ENCODE measurements around the gene APOOL.
A peak's percentile ranks its signal among the peaks of the same experiment; 100 is the strongest.
"Not testable (repeated sequence)": the region's sequence is repeated elsewhere in the genome, so short reads cannot be mapped to it uniquely, and the experiment has no call there.

Gene APOOL, protein sequence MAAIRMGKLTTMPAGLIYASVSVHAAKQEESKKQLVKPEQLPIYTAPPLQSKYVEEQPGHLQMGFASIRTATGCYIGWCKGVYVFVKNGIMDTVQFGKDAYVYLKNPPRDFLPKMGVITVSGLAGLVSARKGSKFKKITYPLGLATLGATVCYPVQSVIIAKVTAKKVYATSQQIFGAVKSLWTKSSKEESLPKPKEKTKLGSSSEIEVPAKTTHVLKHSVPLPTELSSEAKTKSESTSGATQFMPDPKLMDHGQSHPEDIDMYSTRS

DNA sequence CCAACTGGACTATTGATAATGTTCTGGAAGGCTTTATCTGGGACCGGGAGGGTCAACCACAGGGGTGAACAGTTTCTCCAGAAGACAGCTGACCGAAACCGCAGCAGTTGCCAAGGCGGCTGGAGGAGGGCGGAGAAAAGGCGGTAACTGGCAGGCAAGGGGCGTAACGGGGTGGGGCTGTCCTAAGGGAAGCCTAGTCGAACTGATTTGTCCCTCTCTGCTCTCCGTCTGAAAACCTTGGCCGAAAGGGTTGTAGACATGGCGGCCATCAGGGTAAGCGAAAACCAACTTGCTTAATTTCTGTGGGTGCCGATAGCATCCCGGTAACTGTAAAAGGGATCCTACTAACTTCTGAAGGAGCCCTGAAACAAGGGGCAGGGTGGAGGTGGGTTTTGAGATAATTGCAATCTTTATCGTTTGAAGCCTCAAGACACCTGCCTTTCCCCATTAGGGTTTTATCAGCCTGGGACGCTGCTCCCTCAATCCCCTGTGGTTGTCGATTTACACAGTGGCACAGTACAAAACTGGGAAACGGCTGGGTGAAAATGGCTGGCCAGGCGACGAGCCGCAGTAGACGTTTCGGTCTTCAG, at the start of gene APOOL:
APOOL (plus strand) TSS at position 223 of the 590 bp plus-strand sequence; CDS start at position 259, 36 bp downstream.
- peak; percentile 62 for DNase-seq (ENCODE audit: low read depth)

DNA sequence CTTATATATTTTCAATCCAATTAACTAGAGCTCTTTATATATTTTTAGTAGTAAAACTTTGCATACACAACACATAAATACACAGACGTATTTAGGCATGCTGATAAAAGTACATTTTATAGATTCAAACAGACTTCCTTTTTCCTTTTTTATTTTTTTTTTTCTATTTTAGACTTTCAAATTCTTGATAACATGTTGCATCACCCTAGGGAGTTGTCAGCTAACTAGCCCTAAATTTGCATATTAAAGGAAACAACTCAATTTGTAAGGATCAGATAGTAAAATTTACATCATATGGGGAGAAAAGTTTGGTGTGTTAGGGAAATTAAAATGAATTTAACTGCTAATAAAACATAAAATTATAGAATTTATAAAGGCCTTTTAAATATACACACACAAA, 47.4 kb upstream of the APOOL start:
- no peak for DNase-seq (ENCODE audit: low read depth)

DNA sequence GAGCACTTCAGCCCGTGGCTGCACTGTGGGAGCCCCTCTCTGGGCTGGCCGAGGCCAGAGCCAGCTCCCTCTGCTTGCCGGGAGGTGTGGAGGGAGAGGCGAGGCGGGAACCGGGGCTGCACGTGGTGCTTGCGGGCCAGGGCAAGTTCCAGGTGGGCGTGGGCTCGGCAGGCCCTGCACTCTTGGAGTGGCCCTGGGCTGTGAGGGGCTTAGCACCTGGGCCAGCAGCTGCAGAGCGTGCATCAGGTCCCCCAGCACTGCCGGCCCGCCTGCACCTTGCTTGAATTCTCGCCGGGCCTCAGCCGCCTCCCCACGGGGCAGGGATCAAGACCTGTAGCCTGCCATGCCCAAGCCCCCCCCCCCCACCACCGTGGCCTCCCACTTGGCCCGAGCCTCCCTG, 28.9 kb upstream of the APOOL start:
- no peak for DNase-seq (ENCODE audit: low read depth)

DNA sequence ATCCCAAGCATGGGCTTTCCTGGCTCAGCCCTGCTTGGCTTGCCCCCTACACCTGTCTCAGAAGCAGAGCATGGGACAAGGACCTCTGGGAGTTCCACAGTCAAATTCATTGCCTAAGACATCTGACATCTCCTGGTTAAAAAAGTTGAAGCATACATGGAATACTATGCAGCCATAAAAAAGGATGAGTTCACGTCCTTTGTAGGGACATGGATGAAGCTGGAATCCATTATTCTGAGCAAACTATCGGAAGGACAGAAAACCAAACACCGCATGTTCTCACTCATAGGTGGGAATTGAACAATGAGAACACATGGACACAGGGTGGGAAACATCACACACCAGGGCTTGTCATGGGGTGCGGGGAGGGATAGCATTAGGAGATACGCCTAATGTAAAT, 11.9 kb upstream of the APOOL start:
- DNase-seq (ENCODE audit: low read depth), result not testable (repeated sequence)

DNA sequence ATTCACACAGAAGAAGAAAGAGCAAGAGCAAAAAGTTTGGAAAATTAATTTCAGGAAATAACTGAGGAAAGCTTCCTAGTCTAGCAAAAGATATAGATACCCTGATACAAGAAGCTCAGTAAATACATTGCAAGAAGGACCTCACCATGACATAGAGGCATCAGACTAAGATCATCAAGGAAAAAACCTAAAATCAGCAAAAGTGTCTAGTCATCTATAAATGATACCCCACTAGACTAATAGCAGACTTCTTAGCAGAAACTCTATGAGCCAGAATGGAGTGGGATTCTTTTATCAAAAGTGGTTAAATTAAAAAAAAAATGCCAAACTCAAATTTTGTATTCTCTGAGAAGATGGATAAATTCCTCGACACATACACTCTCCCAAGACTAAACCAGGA, 10.5 kb upstream of the APOOL start:
- DNase-seq (ENCODE audit: low read depth), result no peak

DNA sequence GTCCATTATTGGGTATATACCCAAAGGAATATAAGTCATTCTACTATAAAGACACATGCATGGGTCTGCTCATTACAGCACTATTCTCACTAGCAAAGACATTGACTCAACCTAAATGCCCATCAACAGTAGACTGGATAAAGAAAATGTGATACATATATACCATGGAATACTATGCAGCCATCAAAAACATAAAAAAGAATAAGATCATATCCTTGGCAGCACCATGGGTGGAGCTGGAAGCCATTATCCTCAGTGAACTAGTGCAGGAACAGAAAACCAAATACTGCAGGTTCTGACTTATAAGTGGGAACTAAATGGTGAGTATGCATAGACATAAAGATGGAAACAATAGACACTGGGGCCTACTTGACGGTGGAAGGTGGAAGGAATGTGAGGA, 2.3 kb upstream of the APOOL start:
- no peak for DNase-seq (ENCODE audit: low read depth)

DNA sequence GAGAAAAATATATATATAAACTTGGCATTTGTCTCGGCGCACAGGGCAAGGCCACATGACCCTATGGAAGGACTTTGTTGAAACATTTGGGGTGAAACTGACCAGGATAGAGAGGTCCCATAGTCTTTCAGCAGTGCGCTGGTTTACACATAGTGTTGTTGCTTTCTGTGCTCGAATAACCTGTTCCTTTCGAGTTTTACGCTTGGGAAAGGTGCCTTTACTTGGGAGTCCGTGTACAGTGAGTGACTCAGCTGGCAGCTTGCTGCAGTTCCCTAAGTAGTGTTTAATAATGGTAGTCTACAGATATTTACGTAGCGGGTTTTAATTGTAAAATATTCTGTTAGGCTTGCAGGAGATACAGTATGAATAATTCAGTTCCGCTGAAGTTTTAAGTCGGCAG, 578 bp downstream of the APOOL start:
- DNase-seq (ENCODE audit: low read depth), result no peak

DNA sequence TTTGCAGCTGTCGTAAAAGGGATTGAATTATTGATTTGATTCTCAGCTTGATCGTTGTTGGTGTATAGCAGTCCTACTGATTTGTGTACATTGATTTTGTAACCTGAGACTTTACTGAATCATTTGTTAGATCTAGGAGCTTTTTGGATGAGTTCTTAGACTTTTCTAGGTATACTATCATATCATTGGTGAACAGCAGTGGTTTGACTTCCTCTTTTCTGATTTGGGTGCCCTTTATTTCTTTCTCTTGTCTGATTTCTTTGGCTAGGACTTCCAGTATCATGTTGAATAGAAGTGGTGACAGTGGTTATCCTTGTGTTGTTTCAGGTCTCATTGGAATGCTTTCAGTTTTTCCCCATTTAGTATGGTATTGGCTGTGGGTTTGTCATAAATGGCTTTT, 8.4 kb downstream of the APOOL start:
- DNase-seq (ENCODE audit: low read depth), result no peak

DNA sequence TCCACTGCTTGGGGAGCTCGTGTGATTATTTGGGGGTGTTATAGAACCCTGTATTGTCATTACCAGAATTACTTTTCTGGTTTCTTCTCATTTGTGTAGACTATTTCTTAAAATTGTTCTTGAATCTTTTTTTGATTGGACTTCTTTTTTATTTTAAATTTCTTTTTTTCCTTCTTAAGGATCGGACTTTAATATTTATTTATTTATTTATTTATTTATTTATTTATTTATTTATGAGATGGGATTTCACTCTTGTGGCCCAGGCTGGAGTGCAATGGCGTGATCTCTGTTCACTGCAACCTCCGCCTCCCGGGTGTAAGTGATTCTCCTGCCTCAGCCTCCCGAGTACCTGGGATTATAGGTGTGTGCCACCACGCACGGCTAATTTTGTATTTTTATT, 11.7 kb downstream of the APOOL start:
- DNase-seq (ENCODE audit: low read depth), result not testable (repeated sequence)

DNA sequence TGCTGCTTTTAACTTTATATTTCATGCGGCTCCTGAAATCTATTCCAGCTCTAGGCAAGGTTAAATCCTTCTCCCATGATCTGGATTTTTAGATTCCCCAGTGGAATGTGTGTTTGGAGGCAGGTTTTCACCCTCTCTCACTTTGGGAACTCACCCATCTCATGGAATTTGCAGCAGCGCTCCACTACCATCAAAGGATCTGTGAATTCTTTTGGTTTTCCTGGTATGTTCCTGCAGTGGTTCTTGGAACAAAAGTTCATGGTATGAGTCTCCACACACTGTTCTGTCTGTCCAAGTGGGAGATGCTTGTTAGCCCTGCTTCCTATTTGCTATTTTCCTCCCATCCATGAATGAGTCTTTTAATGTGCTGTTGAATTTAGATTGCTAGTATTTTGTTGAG, 14.0 kb downstream of the APOOL start:
- DNase-seq (ENCODE audit: low read depth), result no peak

DNA sequence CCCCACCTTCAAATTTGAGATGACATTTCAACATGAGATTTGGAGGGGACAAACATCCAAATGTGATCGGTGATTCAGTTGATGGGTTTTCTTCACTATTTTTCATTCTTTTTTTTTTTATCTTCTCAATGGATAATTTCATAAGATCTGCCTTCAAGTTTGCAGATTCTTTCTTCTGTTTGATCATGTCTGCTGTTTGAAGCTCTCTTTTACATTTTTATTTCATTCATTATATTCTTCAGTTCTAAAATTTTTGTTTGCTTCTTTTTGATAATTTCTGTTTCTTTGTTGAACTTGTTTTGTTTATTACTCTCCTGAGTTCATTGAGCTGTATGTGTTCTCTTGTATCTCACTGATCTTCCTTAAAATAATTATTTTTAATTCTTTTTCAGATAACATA, 14.8 kb downstream of the APOOL start:
- DNase-seq (ENCODE audit: low read depth), result no peak

DNA sequence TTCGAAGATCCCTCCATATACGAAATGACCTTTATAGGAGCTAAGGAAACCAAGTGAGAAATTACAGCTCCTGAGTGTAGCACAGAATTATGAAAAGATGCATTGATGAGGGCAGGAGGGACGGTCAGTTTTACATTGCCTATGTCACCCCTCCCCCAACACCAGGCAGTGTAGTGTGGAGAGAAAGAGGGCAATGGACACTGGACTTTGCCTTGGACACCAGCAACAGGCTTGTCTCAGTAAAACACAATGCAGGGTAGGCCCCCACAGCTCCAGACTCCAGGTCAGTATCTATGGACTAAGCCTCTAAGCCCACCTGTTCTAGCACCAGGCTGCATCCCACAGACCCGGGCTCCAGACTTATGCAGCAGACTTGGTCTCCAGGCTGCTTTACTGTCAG, 16.5 kb downstream of the APOOL start:
- DNase-seq (ENCODE audit: low read depth), result no peak

DNA sequence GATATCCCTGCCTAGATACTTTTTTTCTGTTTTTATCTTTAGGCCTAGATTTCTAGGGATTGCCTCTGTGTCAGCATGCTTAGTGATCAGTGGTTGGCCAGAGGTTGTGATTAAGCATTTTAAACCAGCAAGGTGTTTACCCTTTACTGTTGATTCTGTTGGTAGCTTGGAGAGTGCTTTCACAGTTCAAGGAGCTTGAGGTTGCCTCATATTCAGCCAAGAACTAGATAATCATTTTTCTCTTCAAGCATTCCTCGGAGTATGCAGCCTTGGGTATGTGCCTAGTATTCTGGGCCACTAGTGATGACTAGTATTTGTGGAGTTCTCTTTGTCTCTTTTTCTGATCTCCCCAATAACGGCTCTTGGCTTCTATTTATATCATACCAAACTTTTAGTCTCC, 20.4 kb downstream of the APOOL start:
- no peak for DNase-seq (ENCODE audit: low read depth)

DNA sequence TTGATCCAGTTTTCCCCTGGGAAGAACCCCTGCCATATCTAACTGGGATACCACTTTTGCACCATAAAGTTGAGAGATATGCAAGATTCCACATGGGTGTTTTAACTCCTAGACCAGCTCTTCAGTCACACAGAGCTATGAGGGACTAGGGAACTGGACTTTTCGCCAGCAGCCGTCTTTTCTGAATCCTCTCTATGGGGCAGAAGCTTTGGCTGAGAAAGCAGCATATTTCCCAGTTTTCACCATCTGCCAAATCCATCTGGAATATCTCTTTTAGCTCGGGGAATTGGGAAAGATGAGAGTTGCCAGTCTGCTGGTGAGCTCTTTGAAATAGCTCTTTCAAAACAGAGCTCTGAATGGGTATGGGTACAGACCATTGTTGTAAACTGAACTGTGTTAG, 20.9 kb downstream of the APOOL start:
- no peak for DNase-seq (ENCODE audit: low read depth)

DNA sequence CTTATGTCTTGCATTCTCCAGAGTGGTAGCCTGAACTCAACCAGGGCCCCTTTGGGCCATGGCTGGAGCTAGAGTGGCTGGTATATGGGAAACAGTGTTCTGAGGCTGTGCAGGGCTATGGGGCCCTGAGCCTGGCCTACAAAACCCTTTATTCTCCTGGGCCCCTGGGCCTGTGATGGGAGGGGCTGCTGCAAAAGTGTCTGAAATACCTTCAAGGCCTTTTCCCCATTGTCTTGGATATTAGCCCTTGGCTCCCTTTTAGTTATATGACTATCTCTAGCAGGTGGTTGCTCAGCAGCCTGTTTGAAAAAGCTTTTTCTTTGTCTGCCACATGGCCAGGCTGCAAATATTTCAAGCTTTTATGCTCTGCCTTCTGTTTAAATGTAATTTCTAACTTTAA, 22.5 kb downstream of the APOOL start:
- no peak for DNase-seq (ENCODE audit: low read depth)

DNA sequence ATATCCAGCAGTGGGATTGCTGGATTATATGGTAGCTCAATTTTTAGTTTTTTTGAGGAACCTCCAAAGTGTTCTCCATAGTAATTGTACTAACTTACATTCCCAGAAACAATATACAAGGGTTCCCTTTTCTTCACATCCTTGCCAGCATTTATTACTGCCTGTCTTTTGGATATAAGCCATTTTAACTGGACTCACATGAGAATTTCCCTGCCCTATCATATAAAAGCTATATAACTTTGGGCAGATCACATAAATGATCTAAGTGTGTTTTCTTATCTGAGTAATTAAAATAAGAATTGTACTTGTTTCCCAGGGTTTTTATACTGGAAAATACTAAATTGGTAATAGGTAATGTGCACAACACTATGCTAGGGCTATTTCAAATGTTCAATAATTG, 25.4 kb downstream of the APOOL start:
- no peak for DNase-seq (ENCODE audit: low read depth)

DNA sequence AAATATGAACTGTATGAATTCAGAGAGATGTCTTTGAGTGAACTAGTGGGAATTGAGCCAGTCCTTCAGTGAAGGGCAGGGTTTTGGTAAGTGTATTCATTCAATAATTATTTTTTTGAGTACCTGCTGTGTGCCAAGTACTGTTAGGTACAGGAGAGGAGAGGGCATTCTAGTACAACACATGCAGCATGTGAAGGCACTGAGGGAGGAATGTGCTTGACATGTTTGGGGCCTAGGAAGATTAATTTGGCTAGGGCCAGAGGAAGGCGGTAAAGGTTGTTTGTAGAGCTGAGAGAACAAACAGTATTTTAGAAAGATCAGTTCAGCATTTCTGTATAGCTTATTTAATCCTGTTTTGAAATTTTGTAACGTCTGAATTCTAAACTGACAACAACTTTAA, 27.8 kb downstream of the APOOL start:
- DNase-seq (ENCODE audit: low read depth), result no peak

DNA sequence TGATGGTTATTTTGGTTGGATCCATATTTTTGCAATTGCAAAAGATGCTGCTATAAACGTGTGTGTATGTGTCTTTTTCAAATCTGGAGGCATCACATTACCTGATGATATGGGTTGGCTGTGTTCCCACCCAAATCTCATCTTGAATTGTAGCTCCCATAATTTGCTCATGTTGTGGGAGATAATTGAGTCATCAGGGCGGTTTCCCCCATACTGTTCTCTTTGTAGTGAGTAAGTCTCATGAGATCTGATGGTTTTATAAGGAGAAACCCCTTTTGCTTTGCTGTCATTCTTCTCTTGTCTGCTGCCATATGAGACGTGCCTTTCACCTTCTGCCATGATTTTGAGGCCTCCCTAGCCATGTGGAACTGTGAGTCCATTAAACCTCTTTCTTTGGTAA, 33.4 kb downstream of the APOOL start:
- DNase-seq (ENCODE audit: low read depth), result no peak

DNA sequence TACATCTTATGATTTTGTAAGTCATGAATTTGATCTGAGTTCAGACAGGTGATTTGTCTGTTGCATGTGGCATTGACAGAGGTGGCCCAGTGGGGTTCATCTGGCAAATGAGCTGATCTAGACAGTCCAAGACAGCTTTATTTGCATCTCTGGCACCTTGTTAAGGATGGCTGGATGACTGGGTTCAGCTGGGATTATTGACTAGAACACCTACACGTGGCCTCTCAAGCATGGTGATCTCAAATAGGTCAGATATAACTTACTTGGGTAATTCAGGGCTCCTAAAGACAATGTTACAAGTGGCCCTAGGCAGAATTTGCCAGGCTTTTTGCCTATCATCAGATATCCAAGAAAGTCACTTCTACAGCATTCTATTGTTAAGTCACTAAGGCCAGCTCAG, 48.0 kb downstream of the APOOL start:
- DNase-seq (ENCODE audit: low read depth), result no peak

DNA sequence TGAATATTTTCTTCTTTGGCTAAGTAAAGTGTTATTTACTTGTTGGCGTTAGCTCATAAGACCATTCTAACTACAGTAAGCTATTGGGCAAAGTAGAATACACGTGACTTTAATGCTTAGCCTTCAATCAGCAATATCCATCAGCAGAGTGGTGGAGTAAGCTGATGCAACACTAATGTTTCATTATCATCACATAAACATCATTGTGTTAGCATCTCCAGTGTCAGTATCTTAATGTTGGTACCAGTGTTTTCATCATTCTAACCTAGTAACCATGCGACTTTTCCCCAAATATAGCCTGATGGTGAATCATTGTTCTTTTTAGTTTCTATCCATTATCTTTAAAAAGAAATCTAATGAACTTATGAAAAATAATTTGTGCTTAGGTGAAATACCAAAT, 48.5 kb downstream of the APOOL start:
- DNase-seq (ENCODE audit: low read depth), result no peak

DNA sequence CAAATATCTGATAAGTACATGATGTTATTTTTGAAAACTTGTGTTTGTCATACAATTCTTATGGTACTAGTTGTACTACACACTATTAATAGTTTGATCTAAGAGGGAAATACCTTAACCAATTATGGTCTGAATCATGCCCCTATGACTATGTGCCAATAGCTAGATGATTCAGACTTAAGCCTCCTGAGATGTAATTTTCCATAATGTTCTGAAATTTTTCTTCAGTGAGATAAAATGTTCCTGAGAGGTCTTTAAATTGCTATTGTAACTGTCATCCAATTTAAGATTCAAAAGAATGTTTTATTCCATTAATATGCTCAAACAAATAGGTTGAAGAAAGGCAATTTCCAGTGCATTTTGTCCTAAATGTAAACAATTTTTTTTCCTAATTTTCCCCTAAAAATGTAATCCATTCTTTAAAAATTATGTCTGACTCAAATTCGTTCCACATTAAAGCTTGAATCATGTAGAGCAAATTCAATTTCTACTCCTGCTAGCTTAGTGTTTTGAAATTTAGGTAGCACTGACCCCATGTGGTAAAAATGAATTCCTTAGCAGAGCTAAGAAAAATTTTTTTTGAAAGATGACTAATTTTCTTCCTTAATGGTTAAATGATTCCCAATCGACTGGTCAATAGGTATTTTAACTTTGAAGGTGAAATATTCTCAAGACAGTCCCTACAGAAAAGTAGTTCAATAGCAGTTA, 49.1 kb downstream of the APOOL start:
- DNase-seq (ENCODE audit: low read depth), result no peak

DNA sequence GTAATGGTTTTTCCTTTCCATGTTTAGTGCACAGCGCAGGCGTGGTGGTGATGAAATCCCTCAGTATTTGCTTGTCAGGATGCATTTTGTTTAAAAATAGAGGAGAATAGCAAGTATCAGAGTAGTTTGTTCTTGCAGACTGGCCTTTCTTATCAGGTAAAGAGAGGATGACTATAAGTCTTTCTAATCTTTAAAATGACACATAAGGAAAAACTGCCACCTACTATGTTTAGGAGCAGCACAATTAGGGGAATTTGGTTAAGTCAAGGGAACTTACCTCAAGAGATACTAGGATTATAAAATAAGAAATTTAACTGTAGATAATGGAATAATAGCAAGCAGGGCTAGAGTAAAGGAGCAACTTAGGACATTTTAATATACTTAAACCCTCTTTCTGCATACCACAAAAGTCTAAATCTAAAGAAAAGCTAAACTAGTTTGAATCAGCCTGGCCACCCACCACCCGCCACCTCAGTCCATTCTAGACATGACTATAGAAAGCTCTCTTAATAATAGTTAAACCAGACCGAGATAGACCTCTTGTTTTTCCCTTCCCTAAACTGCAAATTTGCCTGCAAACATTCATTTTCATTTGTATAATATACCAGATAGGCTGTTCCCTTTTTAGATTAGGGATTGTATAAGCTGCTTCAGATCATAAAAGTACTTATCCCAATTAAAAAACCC, 62.0 kb downstream of the APOOL start:
- DNase-seq (ENCODE audit: low read depth), result no peak

DNA sequence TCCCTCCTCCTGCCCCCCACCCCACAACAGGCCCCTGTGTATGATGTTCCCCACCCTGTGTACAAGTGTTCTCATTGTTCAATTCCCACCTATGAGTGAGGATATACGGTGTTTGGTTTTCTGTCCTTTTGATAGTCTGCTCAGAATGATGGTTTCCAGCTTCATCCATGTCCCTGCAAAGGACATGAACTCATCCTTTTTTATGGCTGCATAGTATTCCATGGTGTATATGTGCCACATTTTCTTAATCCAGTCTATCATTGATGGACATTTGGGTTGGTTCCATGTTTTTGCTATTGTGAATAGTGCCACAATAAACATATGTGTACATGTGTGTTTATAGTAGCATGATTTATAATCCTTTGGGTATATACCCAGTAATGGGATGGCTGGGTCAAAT, 73.6 kb downstream of the APOOL start:
- DNase-seq (ENCODE audit: low read depth), result not testable (repeated sequence)

Data from activated T-helper 9 cell treated with anti-CD3 and anti-CD28 coated beads, Interleukin-2, amount 50 U/mL, for 16 hours (primary cell).